ENCODE data around the gene NR4A3.

- TF ChIP-seq CTCF (IDR thresholded peaks at IDR 0.05) (no peak), POLR2AphosphoS5 (IDR thresholded peaks at IDR 0.05) (no peak)
Observed at GRCh38 chr9:99782962-99783718, 38.5 kb upstream of the NR4A3 start.
